Panc1 (cell line): Measurements from ENCODE around the gene NUAK2. TPM values are rescaled to one million over a fixed set of nuclear protein-coding genes. Genes with fewer than 3 reads are reported as not detected.

ENCODE experiments used
- ATAC-seq: fragments of 200-7000 bp; cut with Tn5 transposase; 2 replicates; pipeline ENCODE4 v1.9.1; 2020; ENCODE audit warnings: mild to moderate bottlenecking, moderate library complexity
- BruUV-seq: library from RNA; stranded (reverse); fragments of 400-500 nt; replicated peaks from 2 replicates; lab custom pipeline; 2021; lab: Mats Ljungman, UMichigan
- CTCF ChIA-PET: fragments of 300-600 bp; sonication (Branson Sonifier 250); formaldehyde crosslinking; loops from one replicate; lab custom pipeline; 2022; ENCODE audit warnings: antibody characterized with exemption; lab: Charles Lee
- POLR2A ChIA-PET: fragments of 300-600 bp; sonication (Branson Sonifier 250); formaldehyde crosslinking; loops from one replicate; lab custom pipeline; 2022; ENCODE audit warnings: antibody characterized with exemption; lab: Charles Lee
- DNase-seq: peaks from one replicate; pipeline ENCODE4 v3.0.0-alpha.2; 2010; ENCODE audit warnings: low read depth, low spot score
- H3K27ac ChIP-seq: 2 replicates; pipeline ENCODE4 v1.5.1; 2011; ENCODE audit warnings: mild to moderate bottlenecking, low read length, inconsistent platforms
- H3K27me3 ChIP-seq: fragments of 200-500 bp; sonication (Bioruptor generic); 2 replicates; pipeline ENCODE4 v1.6.0; 2014; ENCODE audit warnings: low read length, inconsistent platforms; ENCODE audit not compliant: control insufficient read depth, insufficient read depth
- H3K36me3 ChIP-seq: fragments of 200-500 bp; sonication (Bioruptor generic); 2 replicates; pipeline ENCODE4 v1.5.1; 2014; ENCODE audit warnings: inconsistent platforms, mild to moderate bottlenecking, low read length, moderate library complexity; ENCODE audit not compliant: control insufficient read depth, insufficient read depth
- H3K4me1 ChIP-seq: 2 replicates; pipeline ENCODE4 v1.5.1; 2011; ENCODE audit warnings: inconsistent platforms, mild to moderate bottlenecking, low read length, moderate library complexity; ENCODE audit not compliant: control insufficient read depth, insufficient read depth
- H3K4me3 ChIP-seq, 2 experiments: 2 replicates each; pipeline ENCODE4 v1.5.1; 2011 to 2012; ENCODE audit warnings: low read depth in 2 of 2, low read length in 2 of 2, mild to moderate bottlenecking in 2 of 2, inconsistent platforms in 1 of 2, moderate library complexity in 1 of 2
- H3K9me3 ChIP-seq: fragments of 200-500 bp; sonication (Bioruptor generic); 2 replicates; pipeline ENCODE4 v1.5.1; 2014; ENCODE audit warnings: low read depth, mild to moderate bottlenecking, inconsistent platforms, low read length, moderate library complexity; ENCODE audit not compliant: control insufficient read depth, insufficient read depth
- CTCF ChIP-seq: fragments of 450-650 bp; IDR thresholded peaks from 2 replicates; pipeline ENCODE4 v1.5.1; 2017; ENCODE audit warnings: mild to moderate bottlenecking
- POLR2AphosphoS5 ChIP-seq: IDR thresholded peaks from 2 replicates; pipeline ENCODE4 v1.6.1; 2012; ENCODE audit warnings: mild to moderate bottlenecking, low read depth, low read length, moderate library complexity
- REST ChIP-seq, 2 experiments: IDR thresholded peaks; 2 replicates each; pipeline ENCODE4 v1.6.1; 2011 to 2012; ENCODE audit warnings: low read depth in 2 of 2, control low read depth in 1 of 2, low read length in 1 of 2, mild to moderate bottlenecking in 1 of 2, moderate library complexity in 1 of 2; ENCODE audit not compliant: insufficient read depth in 1 of 2
- SIN3A ChIP-seq: IDR thresholded peaks from 2 replicates; pipeline ENCODE4 v1.6.1; 2012; ENCODE audit warnings: low read depth, mild to moderate bottlenecking, low read length, moderate library complexity, borderline replicate concordance; ENCODE audit not compliant: insufficient read depth
- TCF7L2 ChIP-seq: IDR thresholded peaks from 2 replicates; pipeline ENCODE4 v1.6.1; 2011; ENCODE audit warnings: mild to moderate bottlenecking, low read depth, low read length, inconsistent platforms
- in situ Hi-C: cut with HindIII; loops from 2 replicates; pipeline ENCODE4 v1.10.0; 2016; ENCODE audit warnings: low sequenced_read_pairs, low pct_unique_long_range_greater_than_20kb
- intact Hi-C: fragments of 100-400 bp; cut with micrococcal nuclease; formaldehyde crosslinking; loops from one replicate; pipeline ENCODE4 v1.10.0; 2022; ENCODE audit not compliant: unreplicated experiment
- total RNA-seq: library from RNA; stranded (reverse); gene quantifications from one replicate; pipeline ENCODE4 v1.2.1, GENCODE V29; 2021; ENCODE audit not compliant: unreplicated experiment

Gene NUAK2
- total RNA-seq, 1 experiment from 2014 or later, result 17.4 TPM

GRCh38 chr1:205359771-205360565, 38.4 kb upstream of the NUAK2 start:
- DNase-seq (no peak), ATAC-seq (no peak)
- POLR2A ChIA-PET, result no interaction called here
- no TSS peak for BruUV-seq
- CTCF ChIA-PET, result no interaction called here
- H3K36me3 ChIP-seq, result no peaks in the 10 kb centered on the region
- in situ Hi-C loops (no loop called here), intact Hi-C loops (no loop called here)
- no peak overlapping the region for H3K27ac ChIP-seq
- no peak for TF ChIP-seq TCF7L2
- TF ChIP-seq POLR2AphosphoS5, result no peak
- peaks cover 6% of the 10 kb centered on the region; the same call in 1 of the 2 replicates for H3K27me3 ChIP-seq
- no peaks in the 10 kb centered on the region for H3K4me1 ChIP-seq
- no peak overlapping the region for H3K4me3 ChIP-seq
- no peaks in the 10 kb centered on the region for H3K9me3 ChIP-seq

GRCh38 chr1:205358579-205358978, 37.0 kb upstream of the NUAK2 start:
- ChIA-PET POLR2A (no interaction called here), CTCF (no interaction called here)
- H3K27me3 ChIP-seq, result peaks cover 6% of the 10 kb centered on the region; the same call in 1 of the 2 replicates
- no peaks in the 10 kb centered on the region for H3K36me3 ChIP-seq
- in situ Hi-C loops (no loop called here), intact Hi-C loops (no loop called here)
- no peak overlapping the region for H3K4me3 ChIP-seq
- ATAC-seq, result no peak
- no peaks in the 10 kb centered on the region for H3K4me1 ChIP-seq
- BruUV-seq, result no TSS peak
- H3K27ac ChIP-seq, result no peak overlapping the region
- H3K9me3 ChIP-seq, result no peaks in the 10 kb centered on the region
- TF ChIP-seq POLR2AphosphoS5 (no peak), CTCF (no peak), REST (IDR thresholded peaks at IDR 0.05; ENCODE audit: insufficient read depth in 1 of 2, low read depth in 2 of 2, low read length in 1 of 2) (no peak), TCF7L2 (no peak), SIN3A (no peak)
- no peak for DNase-seq

DNA sequence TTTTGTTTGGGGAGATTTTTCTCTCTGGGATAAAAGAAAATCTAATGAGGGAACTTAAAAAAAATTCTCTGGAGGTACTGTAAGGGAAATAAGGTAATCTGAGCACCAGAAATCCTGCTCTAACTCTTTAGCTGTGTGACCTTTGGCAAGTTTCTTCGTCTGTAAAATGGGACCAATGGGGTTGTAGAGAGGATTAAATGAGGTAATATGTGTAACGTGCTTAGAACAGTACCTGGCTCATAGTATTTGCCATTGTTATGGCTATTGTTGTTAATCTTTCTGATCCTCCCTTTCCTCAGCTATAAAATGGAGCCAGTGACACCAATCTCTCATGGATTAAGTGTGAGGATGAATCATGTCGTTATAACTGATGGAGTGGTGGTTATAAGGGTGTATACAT, 36.0 kb upstream of the NUAK2 start:
- Histone ChIP-seq H3K4me1 (no peaks in the 10 kb centered on the region), H3K4me3 (no peak overlapping the region), H3K27ac (no peak overlapping the region), H3K9me3 (no peaks in the 10 kb centered on the region), H3K27me3 (peaks cover 6% of the 10 kb centered on the region; the same call in 1 of the 2 replicates), H3K36me3 (no peaks in the 10 kb centered on the region)
- no peak for TF ChIP-seq CTCF
- TF ChIP-seq TCF7L2, result no peak
- no peak for TF ChIP-seq REST (IDR thresholded peaks at IDR 0.05; ENCODE audit: insufficient read depth in 1 of 2, low read depth in 2 of 2, low read length in 1 of 2)
- no peak for TF ChIP-seq SIN3A
- TF ChIP-seq POLR2AphosphoS5, result no peak
- BruUV-seq, result no TSS peak
- ChIA-PET POLR2A (no interaction called here), CTCF (no interaction called here)
- ATAC-seq (no peak), DNase-seq (no peak)
- in situ Hi-C loops, result no loop called here
- intact Hi-C loops, result no loop called here
